Upper lobe of right lung (tissue), 1 donor: ENCODE measurements around the gene PPARD. TPM values are rescaled to one million over a fixed set of nuclear protein-coding genes. Genes with fewer than 3 reads are reported as not detected.

Experiments used
- ATAC-seq: fragments of 200-7000 bp; cut with Tn5 transposase; one replicate; pipeline ENCODE4 v1.9.1; 2020; ENCODE audit warnings: mild to moderate bottlenecking, moderate library complexity
- DNase-seq: peaks from one replicate; pipeline ENCODE4 v3.0.0-alpha.2; 2020
- H3K27ac ChIP-seq: fragments of 200-600 bp; one replicate; pipeline ENCODE4 v1.8.0; 2022
- H3K27me3 ChIP-seq: fragments of 200-600 bp; one replicate; pipeline ENCODE4 v1.8.0; 2022; ENCODE audit warnings: mild to moderate bottlenecking
- H3K36me3 ChIP-seq: fragments of 200-600 bp; one replicate; pipeline ENCODE4 v1.8.0; 2022
- H3K4me1 ChIP-seq: fragments of 200-600 bp; one replicate; pipeline ENCODE4 v1.8.0; 2022
- H3K4me3 ChIP-seq: fragments of 200-600 bp; one replicate; pipeline ENCODE4 v1.8.0; 2022; ENCODE audit warnings: mild to moderate bottlenecking
- H3K9me3 ChIP-seq: fragments of 200-600 bp; one replicate; pipeline ENCODE4 v1.8.0; 2022
- CTCF ChIP-seq: fragments of 200-600 bp; IDR thresholded peaks from one replicate; pipeline ENCODE4 v1.8.0; 2022; ENCODE audit warnings: antibody characterized with exemption
- intact Hi-C: fragments of 100-400 bp; cut with DNase I; formaldehyde crosslinking; loops from one replicate; pipeline ENCODE4 v1.11.0; 2022
- total RNA-seq: library from RNA; stranded (reverse); fragmentation: NEBNext Ultra II Directional; extraction: Animal tissue kit (Norgen Biotek cat#: 25700); gene quantifications from one replicate; pipeline ENCODE4 v1.2.1, GENCODE V29; 2021
- donor health status: DM: no; HTN: yes; CAD: no; lungs with severe emphysema.

Gene PPARD
- total RNA-seq, 1 donor from 2014 or later, result 31.6 TPM

- Histone ChIP-seq H3K9me3 (no peaks in the 10 kb centered on the region), H3K36me3 (no peaks in the 10 kb centered on the region), H3K27ac (no peak overlapping the region), H3K27me3 (no peaks in the 10 kb centered on the region), H3K4me3 (no peak overlapping the region), H3K4me1 (peaks cover 7% of the 10 kb centered on the region)
- DNase-seq (no peak), ATAC-seq (no peak)
- intact Hi-C loops, result no loop called here
- TF ChIP-seq CTCF, result no peak
Measured at GRCh38 chr6:35403544-35404442, 61.4 kb downstream of the PPARD start.

GRCh38 chr6:35406711-35407485 lies 64.5 kb downstream of the PPARD start:
- H3K27me3 ChIP-seq, result no peaks in the 10 kb centered on the region
- no peak overlapping the region for H3K27ac ChIP-seq
- no peak for ATAC-seq
- no peak for TF ChIP-seq CTCF
- intact Hi-C loops, result no loop called here
- H3K36me3 ChIP-seq, result peaks cover 11% of the 10 kb centered on the region
- H3K9me3 ChIP-seq, result no peaks in the 10 kb centered on the region
- DNase-seq, result no peak
- H3K4me3 ChIP-seq, result no peak overlapping the region
- peaks cover 7% of the 10 kb centered on the region for H3K4me1 ChIP-seq

GRCh38 chr6:35409245-35409644 lies 66.9 kb downstream of the PPARD start:
- H3K27me3 ChIP-seq, result no peaks in the 10 kb centered on the region
- intact Hi-C loops, result no loop called here
- no peaks in the 10 kb centered on the region for H3K9me3 ChIP-seq
- H3K4me1 ChIP-seq, result no peaks in the 10 kb centered on the region
- no peak overlapping the region for H3K27ac ChIP-seq
- H3K4me3 ChIP-seq, result no peak overlapping the region
- no peak for ATAC-seq
- no peak for TF ChIP-seq CTCF
- H3K36me3 ChIP-seq, result peaks cover 23% of the 10 kb centered on the region
- DNase-seq, result no peak

GRCh38 chr6:35410131-35410530 lies 67.8 kb downstream of the PPARD start:
- intact Hi-C loops, result no loop called here
- ATAC-seq (no peak), DNase-seq (no peak)
- no peaks in the 10 kb centered on the region for H3K9me3 ChIP-seq
- peaks cover 6% of the 10 kb centered on the region for H3K4me1 ChIP-seq
- peaks cover 23% of the 10 kb centered on the region for H3K36me3 ChIP-seq
- H3K27ac ChIP-seq, result no peak overlapping the region
- H3K4me3 ChIP-seq, result no peak overlapping the region
- H3K27me3 ChIP-seq, result no peaks in the 10 kb centered on the region
- TF ChIP-seq CTCF, result no peak

- Histone ChIP-seq H3K27me3 (no peaks in the 10 kb centered on the region), H3K36me3 (peaks cover 23% of the 10 kb centered on the region), H3K4me1 (peaks cover 6% of the 10 kb centered on the region), H3K4me3 (no peak overlapping the region), H3K9me3 (no peaks in the 10 kb centered on the region), H3K27ac (no peak overlapping the region)
- TF ChIP-seq CTCF, result no peak
- no peak for DNase-seq
- intact Hi-C loops, result no loop called here
- no peak for ATAC-seq
Measured at GRCh38 chr6:35411066-35411465, 68.7 kb downstream of the PPARD start.
